GM12892 (cell line): ENCODE data around the gene VWA1.

ENCODE experiments used
- DNase-seq: peaks from one replicate; pipeline ENCODE4 v3.0.0; 2011; ENCODE audit not compliant: insufficient read length
- FAIRE-seq: peaks from 2 replicates; lab custom pipeline; 2011; peaks lifted over from hg19 to GRCh38; lab: Jason Lieb, UNC
- POLR2A ChIP-seq: IDR thresholded peaks from 2 replicates; pipeline ENCODE4 v1.6.1; 2011; ENCODE audit warnings: low read depth, low read length, control low read depth
- POLR2AphosphoS5 ChIP-seq: IDR thresholded peaks from 2 replicates; pipeline ENCODE4 v1.6.1; 2011; ENCODE audit warnings: low read depth, low read length, control low read depth
- TAF1 ChIP-seq: IDR thresholded peaks from 2 replicates; pipeline ENCODE4 v1.6.1; 2011; ENCODE audit warnings: low read depth, mild to moderate bottlenecking, control low read depth, low read length, borderline replicate concordance

VWA1 gene

GRCh38 chr1:1434824-1435105, 725 bp upstream of the VWA1 start:
- TF ChIP-seq POLR2AphosphoS5 (no peak), TAF1 (no peak), POLR2A (no peak)
- FAIRE-seq (no peak), DNase-seq (peak; percentile 28)

DNA sequence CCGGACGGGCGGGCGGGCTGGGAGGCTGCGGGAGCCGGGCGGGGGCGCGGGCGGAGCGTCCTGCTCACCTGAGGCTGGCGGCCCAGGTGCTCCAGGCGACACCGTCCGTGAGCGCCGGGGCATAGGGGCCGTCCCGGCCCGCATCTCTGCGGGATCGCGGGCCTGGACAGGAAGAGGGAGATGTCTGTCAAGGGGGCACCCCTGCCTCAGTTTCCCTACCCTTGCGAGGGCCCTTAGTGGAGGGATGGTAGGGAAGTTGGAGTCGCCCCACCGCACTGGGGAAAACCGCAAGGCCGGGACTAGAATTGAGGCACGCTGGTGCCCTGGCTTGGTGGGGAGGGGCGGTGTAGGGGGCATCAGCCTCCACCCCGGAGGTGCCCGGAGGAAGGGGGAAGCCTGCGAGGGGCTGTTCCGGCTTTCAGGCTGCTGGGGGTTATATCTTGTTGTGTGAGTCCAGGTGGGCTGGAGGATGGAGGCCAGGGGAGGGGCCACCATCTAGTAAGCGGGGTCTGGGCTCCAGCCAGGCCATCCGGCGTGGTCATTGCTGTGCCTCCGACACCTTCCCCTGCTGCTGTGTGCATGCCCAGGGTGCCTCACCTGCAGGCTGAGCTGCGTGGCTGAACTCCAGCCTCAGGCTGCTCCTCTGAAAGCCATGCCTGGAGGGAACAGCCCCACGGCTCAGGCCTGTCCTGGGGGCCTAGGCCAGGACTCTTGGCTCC, 580 bp downstream of the VWA1 start:
- TF ChIP-seq POLR2A (no peak), POLR2AphosphoS5 (no peak), TAF1 (no peak)
- DNase-seq (peak; percentile 31), FAIRE-seq (no peak)

DNA sequence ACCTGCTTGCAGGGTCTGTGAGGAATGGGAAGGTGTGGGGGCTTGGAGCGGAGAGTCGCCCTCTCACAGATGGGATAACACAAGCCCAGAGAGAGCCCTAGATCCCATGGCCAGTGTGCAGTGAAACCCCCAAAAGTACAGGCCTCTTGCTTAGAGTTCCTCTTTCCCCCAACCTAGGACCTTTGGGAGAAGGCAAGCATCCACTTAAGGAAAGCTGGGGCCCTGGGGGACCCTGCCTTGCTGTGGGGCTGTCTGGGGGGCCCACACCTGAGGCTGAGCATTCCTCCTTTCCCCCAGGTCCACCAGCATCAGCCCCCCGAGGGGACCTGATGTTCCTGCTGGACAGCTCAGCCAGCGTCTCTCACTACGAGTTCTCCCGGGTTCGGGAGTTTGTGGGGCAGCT, 1.1 kb downstream of the VWA1 start:
- TF ChIP-seq TAF1 (no peak), POLR2A (no peak), POLR2AphosphoS5 (no peak)
- no peak for DNase-seq

GRCh38 chr1:1437033-1437903, 1.8 kb downstream of the VWA1 start:
- DNase-seq (no peak), FAIRE-seq (no peak)
- TF ChIP-seq POLR2AphosphoS5: no peak

More for the DNA sequence above, 1.1 kb downstream of the VWA1 start:
- no peak for FAIRE-seq

DNA sequence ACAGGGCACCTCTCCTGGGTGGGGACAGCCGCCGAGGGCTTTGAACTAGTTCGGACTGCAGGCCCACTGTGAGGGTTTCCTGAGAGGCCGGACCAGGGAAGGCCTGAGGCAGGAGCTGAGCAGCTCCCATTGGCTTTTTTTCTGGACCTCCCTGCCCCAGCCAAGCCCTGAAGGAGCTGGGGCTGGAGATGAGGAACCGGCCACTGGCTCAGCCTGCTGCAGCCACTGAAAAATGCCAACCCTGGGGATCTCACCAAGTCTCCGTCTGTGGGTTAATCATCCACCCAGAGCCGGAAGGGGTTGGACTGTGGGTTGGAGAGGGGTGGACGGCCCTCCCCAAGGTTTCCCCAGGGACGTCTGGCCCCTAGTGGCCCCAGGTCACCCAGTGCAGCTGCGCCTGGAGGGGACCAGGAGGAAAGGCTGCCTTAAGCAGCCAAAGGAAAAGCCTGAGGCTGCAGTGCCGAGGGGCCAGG, 2.5 kb downstream of the VWA1 start:
- FAIRE-seq: no peak
- TF ChIP-seq TAF1 (no peak), POLR2A (no peak), POLR2AphosphoS5 (no peak)
- peak; percentile 41 for DNase-seq

DNA sequence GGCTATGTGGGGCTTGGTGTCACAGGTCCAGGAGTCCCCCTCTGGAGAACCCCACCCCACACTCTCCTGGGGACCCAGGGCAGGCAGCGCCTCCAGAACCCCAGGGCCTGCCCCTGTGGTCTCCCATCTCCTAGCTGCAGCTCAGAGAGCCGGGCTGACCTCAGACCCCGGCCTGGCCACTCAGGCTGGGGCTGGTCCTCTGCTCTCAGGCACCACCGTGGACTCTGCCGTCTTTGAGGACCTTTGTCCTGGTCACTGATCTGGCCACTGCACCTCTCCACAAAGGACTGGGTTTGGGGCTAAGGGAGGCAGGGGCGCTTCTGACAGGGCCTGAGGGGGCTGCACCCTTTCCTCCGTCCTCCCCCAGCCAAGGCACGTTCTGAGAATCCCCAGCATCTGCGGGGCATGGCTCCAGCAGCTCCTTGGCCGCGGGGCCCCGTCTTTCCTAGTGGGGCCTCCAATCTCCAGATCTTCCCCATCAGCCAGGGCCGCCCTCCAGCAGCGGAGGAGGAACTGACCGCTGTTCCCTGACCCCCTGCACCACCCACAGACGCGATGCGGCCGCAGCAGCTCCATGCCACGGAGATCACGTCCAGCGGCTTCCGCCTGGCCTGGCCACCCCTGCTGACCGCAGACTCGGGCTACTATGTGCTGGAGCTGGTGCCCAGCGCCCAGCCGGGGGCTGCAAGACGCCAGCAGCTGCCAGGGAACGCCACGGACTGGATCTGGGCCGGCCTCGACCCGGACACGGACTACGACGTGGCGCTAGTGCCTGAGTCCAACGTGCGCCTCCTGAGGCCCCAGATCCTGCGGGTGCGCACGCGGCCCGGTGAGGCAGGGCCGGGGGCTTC, 3.3 kb downstream of the VWA1 start:
- DNase-seq: no peak
- TF ChIP-seq POLR2AphosphoS5: no peak
- no peak for TF ChIP-seq TAF1
- no peak for TF ChIP-seq POLR2A
- FAIRE-seq: no peak

DNA sequence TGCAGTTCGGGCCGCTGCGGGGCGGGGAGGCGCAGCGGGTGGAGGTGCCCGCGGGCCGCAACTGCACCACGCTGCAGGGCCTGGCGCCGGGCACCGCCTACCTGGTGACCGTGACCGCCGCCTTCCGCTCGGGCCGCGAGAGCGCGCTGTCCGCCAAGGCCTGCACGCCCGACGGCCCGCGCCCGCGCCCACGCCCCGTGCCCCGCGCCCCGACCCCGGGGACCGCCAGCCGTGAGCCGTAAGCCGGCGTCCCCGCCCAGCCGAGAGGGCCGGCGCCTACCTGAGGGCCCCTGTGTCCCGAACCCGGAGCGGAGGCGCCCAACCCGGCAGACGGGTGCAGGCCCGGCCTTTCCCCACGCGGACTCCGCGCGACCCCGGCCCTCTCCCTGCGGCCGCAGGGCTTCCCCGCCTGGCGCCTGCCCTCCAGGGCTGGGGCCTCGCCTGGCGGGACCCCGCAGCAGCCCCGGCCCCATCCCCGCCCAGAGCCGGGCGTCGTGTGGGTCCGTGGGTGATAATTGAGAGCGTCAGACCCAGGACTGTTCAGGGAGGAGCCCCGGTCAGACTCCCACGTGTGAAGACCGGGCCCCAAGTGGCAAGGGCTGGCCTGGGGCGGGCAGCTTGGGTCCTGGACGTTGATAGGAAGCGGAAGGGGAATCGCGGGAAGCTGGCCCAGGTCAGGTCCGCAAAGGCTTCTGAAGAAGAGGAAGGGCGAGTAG, 4.2 kb downstream of the VWA1 start:
- DNase-seq (no peak), FAIRE-seq (no peak)
- TF ChIP-seq TAF1 (no peak), POLR2AphosphoS5 (no peak), POLR2A (no peak)

- no peak for TF ChIP-seq POLR2AphosphoS5
- TF ChIP-seq TAF1: no peak
- TF ChIP-seq POLR2A: no peak
- peak; percentile 31 for DNase-seq
- no peak for FAIRE-seq
Measured at GRCh38 chr1:1440262-1441001, 4.9 kb downstream of the VWA1 start.

DNA sequence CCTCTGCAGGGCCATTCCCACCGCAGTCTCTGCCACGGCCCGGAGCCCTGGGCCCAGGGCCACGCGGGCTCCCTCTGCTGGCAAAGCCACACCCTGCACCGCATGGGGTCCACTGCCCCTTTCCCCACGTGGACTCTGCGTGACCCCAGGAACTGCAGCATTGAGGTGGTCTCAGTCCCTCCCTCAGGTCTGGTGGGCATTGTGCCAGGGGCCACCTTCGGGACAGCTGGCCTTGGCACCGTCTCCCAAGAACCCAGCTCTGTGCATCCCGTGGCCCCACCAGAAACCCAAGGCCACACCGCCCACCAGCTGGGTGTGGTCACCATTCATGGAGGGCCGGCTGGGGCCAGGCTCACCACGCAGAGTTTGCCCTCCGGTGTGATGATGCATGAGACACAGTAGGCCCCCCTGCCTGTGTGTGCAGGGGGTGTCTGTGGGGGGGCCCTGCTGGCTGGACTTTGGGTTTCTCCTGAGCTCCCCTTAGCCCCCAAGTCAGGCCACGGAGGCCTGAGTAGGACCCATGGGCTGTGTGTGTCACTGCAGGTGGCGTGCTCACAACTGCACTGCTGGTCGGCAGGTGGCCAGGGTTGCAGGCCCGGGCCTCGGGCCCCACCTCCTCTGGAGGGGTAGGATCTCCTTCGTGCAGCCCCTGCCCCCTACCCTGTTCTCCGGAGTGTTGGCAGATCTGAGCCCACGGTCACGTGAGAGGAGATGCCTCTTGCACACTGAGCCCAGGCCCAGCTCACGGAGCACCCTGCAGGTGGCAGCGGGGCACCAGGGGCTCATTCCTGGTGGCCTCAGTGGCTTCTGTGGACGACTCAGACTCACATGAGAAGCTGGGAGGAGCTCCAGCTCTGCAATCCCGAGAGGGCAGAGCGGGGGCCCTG, 5.8 kb downstream of the VWA1 start:
- peak; percentile 78 for FAIRE-seq
- DNase-seq: peak; percentile 94
- TF ChIP-seq TAF1: no peak
- no peak for TF ChIP-seq POLR2AphosphoS5
- no peak for TF ChIP-seq POLR2A
